Astrocyte (in vitro differentiated cells and primary cell): ENCODE results near the gene IQGAP2. TPM values are rescaled to one million over a fixed set of nuclear protein-coding genes. Genes with fewer than 3 reads are reported as not detected.

ENCODE experiments used
- DNase-seq: peaks from one replicate; pipeline ENCODE4 v3.0.0-alpha.2; 2010; ENCODE audit warnings: low read depth
- FAIRE-seq: peaks from 2 replicates; lab custom pipeline; 2011; peaks lifted over from hg19 to GRCh38; lab: Jason Lieb, UNC
- H2AFZ ChIP-seq: 2 replicates; pipeline ENCODE4 v1.6.0; 2012; ENCODE audit warnings: low read depth, low read length, inconsistent platforms
- H3K27ac ChIP-seq: 2 replicates; pipeline ENCODE4 v1.5.1; 2011; ENCODE audit warnings: low read depth, low read length, inconsistent platforms
- H3K27me3 ChIP-seq: 2 replicates; pipeline ENCODE4 v1.6.0; 2011; ENCODE audit warnings: low read length, inconsistent platforms; ENCODE audit not compliant: insufficient read depth
- H3K36me3 ChIP-seq: 2 replicates; pipeline ENCODE4 v1.5.1; 2011; ENCODE audit warnings: low read length, inconsistent platforms; ENCODE audit not compliant: insufficient read depth
- H3K4me1 ChIP-seq: 2 replicates; pipeline ENCODE4 v1.5.1; 2011; ENCODE audit warnings: low read length, inconsistent platforms; ENCODE audit not compliant: insufficient read depth
- H3K4me2 ChIP-seq: 2 replicates; pipeline ENCODE4 v1.6.0; 2012; ENCODE audit warnings: low read length, inconsistent platforms
- H3K4me3 ChIP-seq: 2 replicates; pipeline ENCODE4 v1.5.1; 2011; ENCODE audit warnings: low read depth, mild to moderate bottlenecking, low read length, inconsistent platforms; ENCODE audit not compliant: insufficient read depth
- H3K79me2 ChIP-seq: 2 replicates; pipeline ENCODE4 v1.6.0; 2012; ENCODE audit warnings: mild to moderate bottlenecking, low read length, inconsistent platforms; ENCODE audit not compliant: insufficient read depth
- H3K9ac ChIP-seq: 2 replicates; pipeline ENCODE4 v1.6.0; 2012; ENCODE audit warnings: mild to moderate bottlenecking, low read length, inconsistent platforms
- H3K9me3 ChIP-seq: 2 replicates; pipeline ENCODE4 v1.5.1; 2012; ENCODE audit warnings: low read depth, mild to moderate bottlenecking, low read length, inconsistent platforms; ENCODE audit not compliant: insufficient read depth
- H4K20me1 ChIP-seq: 2 replicates; pipeline ENCODE4 v1.6.0; 2012; ENCODE audit warnings: low read length, inconsistent platforms; ENCODE audit not compliant: insufficient read depth
- H3K27ac Mint-ChIP-seq: one replicate; pipeline ENCODE4 v1.8.0; 2021; ENCODE audit warnings: mild to moderate bottlenecking, mixed read lengths; ENCODE audit not compliant: unreplicated experiment
- H3K27me3 Mint-ChIP-seq: one replicate; pipeline ENCODE4 v1.8.0; 2021; ENCODE audit warnings: low read depth, mixed read lengths; ENCODE audit not compliant: unreplicated experiment
- H3K36me3 Mint-ChIP-seq: one replicate; pipeline ENCODE4 v1.8.0; 2021; ENCODE audit warnings: low read depth, mixed read lengths; ENCODE audit not compliant: unreplicated experiment
- H3K4me1 Mint-ChIP-seq: one replicate; pipeline ENCODE4 v1.8.0; 2021; ENCODE audit warnings: low read depth, mixed read lengths; ENCODE audit not compliant: unreplicated experiment
- H3K4me3 Mint-ChIP-seq: one replicate; pipeline ENCODE4 v1.8.0; 2021; ENCODE audit warnings: mild to moderate bottlenecking, moderate library complexity, mixed read lengths; ENCODE audit not compliant: unreplicated experiment
- H3K9me3 Mint-ChIP-seq: one replicate; pipeline ENCODE4 v1.8.0; 2021; ENCODE audit warnings: mild to moderate bottlenecking, mixed read lengths; ENCODE audit not compliant: unreplicated experiment
- EZH2 ChIP-seq: IDR thresholded peaks from 2 replicates; pipeline ENCODE4 v1.6.1; 2012; ENCODE audit warnings: mild to moderate bottlenecking, low read length, inconsistent platforms; ENCODE audit not compliant: insufficient read depth
- total RNA-seq: library from RNA; stranded (reverse); gene quantifications from 2 replicates; pipeline ENCODE4 v1.2.1, GENCODE V29; 2021
- TF ChIP-seq, protein P1 (sequence below): IDR thresholded peaks from 2 replicates; pipeline ENCODE4 v1.5.1; 2011; ENCODE audit warnings: low read depth, mild to moderate bottlenecking, inconsistent platforms, low read length, moderate library complexity; ENCODE audit not compliant: insufficient read depth

Gene IQGAP2
- total RNA-seq, 1 donor from 2014 or later: 2.9 TPM

- Mint-ChIP-seq H3K4me1 (peaks cover 19% of the 10 kb centered on the region), H3K36me3 (no peaks in the 10 kb centered on the region), H3K9me3 (no peaks in the 10 kb centered on the region), H3K27me3 (no peaks in the 10 kb centered on the region), H3K27ac (no peak overlapping the region), H3K4me3 (no peak overlapping the region)
- FAIRE-seq (no peak), DNase-seq (no peak)
- Histone ChIP-seq H3K9ac (no peak overlapping the region), H3K4me2 (no peak overlapping the region), H2AFZ (no peak overlapping the region), H3K27me3 (no peaks in the 10 kb centered on the region), H3K9me3 (no peaks in the 10 kb centered on the region), H3K79me2 (no peaks in the 10 kb centered on the region), H3K27ac (no peak overlapping the region), H3K4me3 (no peak overlapping the region), H4K20me1 (no peaks in the 10 kb centered on the region), H3K4me1 (peaks cover 6% of the 10 kb centered on the region), H3K36me3 (no peaks in the 10 kb centered on the region)
- no peak for TF ChIP-seq EZH2
- TF ChIP-seq, protein P1, sequence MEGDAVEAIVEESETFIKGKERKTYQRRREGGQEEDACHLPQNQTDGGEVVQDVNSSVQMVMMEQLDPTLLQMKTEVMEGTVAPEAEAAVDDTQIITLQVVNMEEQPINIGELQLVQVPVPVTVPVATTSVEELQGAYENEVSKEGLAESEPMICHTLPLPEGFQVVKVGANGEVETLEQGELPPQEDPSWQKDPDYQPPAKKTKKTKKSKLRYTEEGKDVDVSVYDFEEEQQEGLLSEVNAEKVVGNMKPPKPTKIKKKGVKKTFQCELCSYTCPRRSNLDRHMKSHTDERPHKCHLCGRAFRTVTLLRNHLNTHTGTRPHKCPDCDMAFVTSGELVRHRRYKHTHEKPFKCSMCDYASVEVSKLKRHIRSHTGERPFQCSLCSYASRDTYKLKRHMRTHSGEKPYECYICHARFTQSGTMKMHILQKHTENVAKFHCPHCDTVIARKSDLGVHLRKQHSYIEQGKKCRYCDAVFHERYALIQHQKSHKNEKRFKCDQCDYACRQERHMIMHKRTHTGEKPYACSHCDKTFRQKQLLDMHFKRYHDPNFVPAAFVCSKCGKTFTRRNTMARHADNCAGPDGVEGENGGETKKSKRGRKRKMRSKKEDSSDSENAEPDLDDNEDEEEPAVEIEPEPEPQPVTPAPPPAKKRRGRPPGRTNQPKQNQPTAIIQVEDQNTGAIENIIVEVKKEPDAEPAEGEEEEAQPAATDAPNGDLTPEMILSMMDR: no peak
Measured at GRCh38 chr5:76529464-76530344, 126.6 kb downstream of the IQGAP2 start.

- no peaks in the 10 kb centered on the region for H3K36me3 Mint-ChIP-seq
- FAIRE-seq: no peak
Measured at GRCh38 chr5:76532052-76532451, 129.0 kb downstream of the IQGAP2 start.

More at GRCh38 chr5:76532052-76532451, 129.0 kb downstream of the IQGAP2 start:
- no peaks in the 10 kb centered on the region for H3K27me3 Mint-ChIP-seq
- Histone ChIP-seq H3K4me2 (no peak overlapping the region), H3K79me2 (no peaks in the 10 kb centered on the region), H3K27ac (no peak overlapping the region), H3K36me3 (no peaks in the 10 kb centered on the region), H4K20me1 (no peaks in the 10 kb centered on the region), H3K9ac (no peak overlapping the region), H2AFZ (no peak overlapping the region), H3K27me3 (no peaks in the 10 kb centered on the region), H3K4me3 (no peak overlapping the region), H3K4me1 (peaks cover 9% of the 10 kb centered on the region), H3K9me3 (no peaks in the 10 kb centered on the region)
- no peak overlapping the region for H3K4me3 Mint-ChIP-seq
- TF ChIP-seq EZH2: no peak
- TF ChIP-seq, protein P1: no peak
- H3K27ac Mint-ChIP-seq: no peak overlapping the region
- H3K9me3 Mint-ChIP-seq: no peaks in the 10 kb centered on the region
- DNase-seq: no peak
- H3K4me1 Mint-ChIP-seq: peaks cover 18% of the 10 kb centered on the region
